ENCODE results near the gene KRTAP3-2. TPM values are rescaled to one million over a fixed set of nuclear protein-coding genes. Genes with fewer than 3 reads are reported as not detected.

The KRTAP3-2 gene
- total RNA-seq, 1 experiment from 2014 or later = not detected

DNA sequence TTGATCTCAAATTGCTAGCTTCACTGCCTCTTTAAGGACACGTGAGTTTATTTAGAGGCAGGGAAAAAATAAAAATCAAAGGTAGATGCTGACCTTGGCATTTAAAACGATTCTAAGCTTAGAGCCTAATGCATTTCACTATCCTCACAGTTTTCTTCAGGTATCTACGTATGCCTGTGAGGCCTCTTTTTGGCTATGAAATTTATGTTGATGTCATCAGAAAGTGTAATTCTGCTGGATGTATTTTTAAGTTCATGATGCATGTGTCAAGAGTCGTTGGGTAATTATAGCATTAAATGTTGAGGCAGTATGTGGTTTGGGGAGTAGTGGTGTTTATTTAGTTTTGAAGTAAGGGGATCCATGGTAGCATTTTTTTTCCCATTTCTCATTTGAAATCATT lies 4.2 kb upstream of the KRTAP3-2 start:
- H3K27ac Mint-ChIP-seq = no peak overlapping the region
- Histone ChIP-seq H4K20me1 (ENCODE audit: control insufficient read depth, insufficient read depth, insufficient read length) (no peaks in the 10 kb centered on the region), H3K56ac (ENCODE audit: insufficient read length, low read depth, low read length) (no peak overlapping the region), H2BK15ac (ENCODE audit: low read depth, low read length) (no peak overlapping the region), H2AK5ac (ENCODE audit: insufficient read length, low read length) (no peak overlapping the region), H3K9ac (ENCODE audit: extremely low read depth, insufficient read length, low read length) (no peak overlapping the region), H4K91ac (ENCODE audit: insufficient read length, low read depth, low read length) (no peak overlapping the region), H3K27ac (ENCODE audit: insufficient read length, low read depth, low read length) (no peak overlapping the region), H3K27me3 (ENCODE audit: insufficient read depth, low read length) (no peaks in the 10 kb centered on the region), H4K8ac (replicated peaks; ENCODE audit: insufficient read length, low read depth, low read length) (no peak overlapping the region), H3T11ph (ENCODE audit: low read length) (no peak overlapping the region), H3K4me1 (ENCODE audit: insufficient read depth, low read length) (peaks cover 3% of the 10 kb centered on the region; the same call in 1 of the 2 replicates), H2BK20ac (ENCODE audit: low read depth, low read length, poor library complexity, severe bottlenecking) (no peak overlapping the region), H3K9me3 (ENCODE audit: control insufficient read depth, low read depth, low read length) (no peaks in the 10 kb centered on the region), H3K79me1 (ENCODE audit: insufficient read depth, low read depth, low read length, poor library complexity, severe bottlenecking) (no peaks in the 10 kb centered on the region), H3K79me2 (ENCODE audit: insufficient read depth, low read length) (no peaks in the 10 kb centered on the region), H2AFZ (ENCODE audit: low read length) (no peak overlapping the region), H3K18ac (ENCODE audit: insufficient read length, low read depth, low read length) (no peak overlapping the region), H3K4ac (ENCODE audit: low read depth, low read length) (no peak overlapping the region), H3K14ac (ENCODE audit: insufficient read depth, low read length) (no peak overlapping the region), H3K4me2 (ENCODE audit: insufficient read depth, insufficient read length, low read length) (no peak overlapping the region), H3K23ac (ENCODE audit: insufficient read length, low read depth, low read length) (no peak overlapping the region), H2BK12ac (ENCODE audit: insufficient read length, low read depth, low read length) (no peak overlapping the region), H2BK120ac (ENCODE audit: low read depth, low read length, poor library complexity, severe bottlenecking) (no peak overlapping the region), H3K23me2 (ENCODE audit: insufficient read length, low read depth, low read length, poor library complexity, severe bottlenecking) (no peaks in the 10 kb centered on the region), H2BK5ac (ENCODE audit: insufficient read length, low read length) (no peak overlapping the region), H4K5ac (ENCODE audit: insufficient read length, low read depth, low read length) (no peak overlapping the region)
- no peak for DNase-seq
- WGBS (ENCODE audit: extremely low coverage, insufficient read length, low lambda C conversion rate) = 100% methylated on average over 1 of the region's 4 CpGs
- no peaks in the 10 kb centered on the region for H3K27me3 Mint-ChIP-seq (ENCODE audit: low read depth)
- no peaks in the 10 kb centered on the region for H3K9me3 Mint-ChIP-seq
- no peak overlapping the region for H3K4me3 Mint-ChIP-seq
- TF ChIP-seq, protein P1, sequence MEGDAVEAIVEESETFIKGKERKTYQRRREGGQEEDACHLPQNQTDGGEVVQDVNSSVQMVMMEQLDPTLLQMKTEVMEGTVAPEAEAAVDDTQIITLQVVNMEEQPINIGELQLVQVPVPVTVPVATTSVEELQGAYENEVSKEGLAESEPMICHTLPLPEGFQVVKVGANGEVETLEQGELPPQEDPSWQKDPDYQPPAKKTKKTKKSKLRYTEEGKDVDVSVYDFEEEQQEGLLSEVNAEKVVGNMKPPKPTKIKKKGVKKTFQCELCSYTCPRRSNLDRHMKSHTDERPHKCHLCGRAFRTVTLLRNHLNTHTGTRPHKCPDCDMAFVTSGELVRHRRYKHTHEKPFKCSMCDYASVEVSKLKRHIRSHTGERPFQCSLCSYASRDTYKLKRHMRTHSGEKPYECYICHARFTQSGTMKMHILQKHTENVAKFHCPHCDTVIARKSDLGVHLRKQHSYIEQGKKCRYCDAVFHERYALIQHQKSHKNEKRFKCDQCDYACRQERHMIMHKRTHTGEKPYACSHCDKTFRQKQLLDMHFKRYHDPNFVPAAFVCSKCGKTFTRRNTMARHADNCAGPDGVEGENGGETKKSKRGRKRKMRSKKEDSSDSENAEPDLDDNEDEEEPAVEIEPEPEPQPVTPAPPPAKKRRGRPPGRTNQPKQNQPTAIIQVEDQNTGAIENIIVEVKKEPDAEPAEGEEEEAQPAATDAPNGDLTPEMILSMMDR (conservative IDR thresholded peaks at IDR 0.05) = no peak
- H3K4me1 Mint-ChIP-seq = peaks cover 10 to 12% of the 10 kb centered on the region in 2 experiments
- no peaks in the 10 kb centered on the region for H3K36me3 Mint-ChIP-seq (ENCODE audit: insufficient read depth in 1 of 3, low read depth in 3 of 3)
